Omental fat pad (tissue), 4 donors: Measurements from ENCODE around the gene RAPGEF5. TPM values are rescaled to one million over a fixed set of nuclear protein-coding genes. Genes with fewer than 3 reads are reported as not detected.

Source experiments
- ATAC-seq: fragments of 150-250 bp; one replicate; pipeline ENCODE4 v1.9.1; 2016; ENCODE audit warnings: mild to moderate bottlenecking, moderate library complexity; ENCODE audit not compliant: low FRiP score
- DNase-seq: peaks from one replicate; pipeline ENCODE4 v3.0.0-alpha.2; 2019; ENCODE audit warnings: low spot score
- total RNA-seq, 4 donors: library from RNA; depleted of rRNA; stranded (reverse); fragments of >200 nt; gene quantifications; one replicate each; pipeline ENCODE4 v1.1.0, GENCODE V29; 2016
- TF ChIP-seq, protein P1 (sequence below), 3 donors: fragments of 450-650 bp; IDR thresholded peaks; one replicate each; pipeline ENCODE4 v1.5.1; 2016 to 2017; ENCODE audit warnings: antibody characterized with exemption in 3 of 3, mild to moderate bottlenecking in 3 of 3, moderate library complexity in 2 of 3

RAPGEF5 gene
- total RNA-seq, 4 donors from 2014 or later = 34.7 to 163 (median 73.0) TPM

DNA sequence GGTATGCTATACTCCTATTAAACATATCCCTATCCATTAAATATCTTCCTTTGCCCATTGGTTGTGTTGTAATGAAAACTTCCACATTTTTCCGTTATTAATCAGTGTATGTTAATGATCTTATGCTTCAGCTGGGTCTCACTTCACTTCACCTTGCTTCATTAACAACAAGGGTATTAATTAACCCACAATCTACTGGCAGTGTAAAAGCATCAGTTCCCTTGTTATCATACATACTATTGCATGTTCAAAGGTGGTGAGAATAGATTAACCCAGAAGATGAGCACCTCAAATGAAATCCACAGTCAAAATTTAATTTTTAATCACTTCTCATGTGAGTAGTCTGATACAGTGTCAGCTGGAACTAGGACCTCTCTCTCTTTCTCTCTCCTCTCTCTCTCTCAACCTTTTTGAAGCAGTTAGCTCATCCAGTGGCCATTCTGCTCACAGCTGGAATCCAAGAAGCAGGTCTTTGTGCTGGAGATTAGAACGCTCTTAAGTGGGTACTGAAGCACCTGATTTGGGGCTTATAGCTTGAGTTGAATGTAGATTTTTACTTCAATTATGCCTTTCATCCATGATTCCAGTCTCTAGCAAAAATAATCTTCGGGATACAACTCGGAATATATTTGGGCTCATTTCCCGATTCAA, 172.3 kb downstream of the RAPGEF5 start:
- TF ChIP-seq, protein P1, sequence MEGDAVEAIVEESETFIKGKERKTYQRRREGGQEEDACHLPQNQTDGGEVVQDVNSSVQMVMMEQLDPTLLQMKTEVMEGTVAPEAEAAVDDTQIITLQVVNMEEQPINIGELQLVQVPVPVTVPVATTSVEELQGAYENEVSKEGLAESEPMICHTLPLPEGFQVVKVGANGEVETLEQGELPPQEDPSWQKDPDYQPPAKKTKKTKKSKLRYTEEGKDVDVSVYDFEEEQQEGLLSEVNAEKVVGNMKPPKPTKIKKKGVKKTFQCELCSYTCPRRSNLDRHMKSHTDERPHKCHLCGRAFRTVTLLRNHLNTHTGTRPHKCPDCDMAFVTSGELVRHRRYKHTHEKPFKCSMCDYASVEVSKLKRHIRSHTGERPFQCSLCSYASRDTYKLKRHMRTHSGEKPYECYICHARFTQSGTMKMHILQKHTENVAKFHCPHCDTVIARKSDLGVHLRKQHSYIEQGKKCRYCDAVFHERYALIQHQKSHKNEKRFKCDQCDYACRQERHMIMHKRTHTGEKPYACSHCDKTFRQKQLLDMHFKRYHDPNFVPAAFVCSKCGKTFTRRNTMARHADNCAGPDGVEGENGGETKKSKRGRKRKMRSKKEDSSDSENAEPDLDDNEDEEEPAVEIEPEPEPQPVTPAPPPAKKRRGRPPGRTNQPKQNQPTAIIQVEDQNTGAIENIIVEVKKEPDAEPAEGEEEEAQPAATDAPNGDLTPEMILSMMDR (IDR thresholded peaks at IDR 0.05) = no peak
- no peak for DNase-seq
- no peak for ATAC-seq

- TF ChIP-seq, protein P1 (IDR thresholded peaks at IDR 0.05) = no peak
- no peak for DNase-seq
- ATAC-seq = no peak
These were observed 173.3 kb downstream of the RAPGEF5 start for GRCh38 chr7:22183522-22184280.

DNA sequence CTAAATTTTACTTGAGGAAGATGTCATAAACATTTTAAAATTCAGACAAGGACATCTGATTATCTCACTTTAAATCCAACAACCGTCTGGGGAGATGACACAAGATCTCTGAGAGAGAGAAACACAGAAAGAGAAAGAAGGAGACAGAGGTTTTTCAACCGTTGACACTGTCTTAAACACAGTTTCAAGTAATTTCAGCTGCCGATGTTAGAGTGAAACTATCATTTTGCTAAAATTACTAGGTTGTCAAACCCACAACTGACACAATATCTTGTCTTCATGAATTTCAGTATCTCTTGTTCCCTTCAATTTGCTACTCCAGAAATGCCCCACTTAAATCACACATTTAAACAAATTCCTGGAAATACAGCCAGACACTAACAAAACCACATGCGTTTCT, 174.8 kb downstream of the RAPGEF5 start:
- TF ChIP-seq, protein P1 (IDR thresholded peaks at IDR 0.05) = no peak
- ATAC-seq = no peak
- DNase-seq = no peak

DNA sequence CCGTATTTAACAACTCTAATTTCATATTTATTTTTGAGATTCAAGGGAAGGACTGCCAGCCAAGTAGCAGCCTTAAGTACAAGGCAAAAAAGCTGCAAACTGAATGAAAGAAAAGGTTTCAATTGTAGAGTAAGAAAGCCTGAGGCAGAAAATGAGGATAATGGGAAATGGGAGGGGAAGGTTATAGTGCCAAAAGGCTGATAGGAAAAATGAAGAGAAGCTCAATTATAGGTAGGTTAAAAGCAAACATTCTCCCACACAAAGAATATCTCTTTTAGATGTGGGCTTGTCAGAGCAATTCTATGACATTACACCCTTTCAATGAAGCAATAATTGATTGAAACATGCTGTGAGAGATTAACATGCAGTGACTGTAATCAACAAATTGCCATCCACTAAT, 175.3 kb downstream of the RAPGEF5 start:
- ATAC-seq (no peak), DNase-seq (no peak)
- TF ChIP-seq, protein P1 (IDR thresholded peaks at IDR 0.05) = no peak

- DNase-seq = no peak
- ATAC-seq = no peak
- TF ChIP-seq, protein P1 (IDR thresholded peaks at IDR 0.05) = no peak
These were observed 177.5 kb downstream of the RAPGEF5 start for GRCh38 chr7:22179442-22179879.

DNA sequence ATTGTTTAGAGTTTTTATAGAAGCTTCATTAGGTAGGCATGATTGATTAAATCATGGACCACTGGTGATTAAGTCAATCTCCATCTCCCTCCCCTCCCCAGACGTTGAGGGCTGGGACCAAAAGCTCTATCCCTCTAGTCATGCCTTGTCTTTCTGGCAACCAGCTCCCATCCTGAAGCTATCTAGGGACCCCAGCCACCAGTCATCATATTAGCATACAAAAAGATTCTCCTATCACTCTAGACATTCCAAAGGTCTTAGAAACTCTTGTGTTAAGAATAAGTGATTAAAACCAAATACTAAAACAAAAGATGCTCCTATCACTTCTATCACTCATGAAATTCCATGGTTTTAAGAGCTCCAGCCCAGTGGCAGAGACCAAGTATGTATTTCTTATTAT, 178.2 kb downstream of the RAPGEF5 start:
- ATAC-seq = no peak
- no peak for DNase-seq
- TF ChIP-seq, protein P1 (IDR thresholded peaks at IDR 0.05) = no peak
